ENCODE measurements around the gene GPR55. TPM values are rescaled to one million over a fixed set of nuclear protein-coding genes. Genes with fewer than 3 reads are reported as not detected.

Gene GPR55
- polyA plus RNA-seq, 1 donor (not counting 4 experiments of a cell fraction or from before 2014, with no cell fraction given) = not detected

- TF ChIP-seq, protein P1, sequence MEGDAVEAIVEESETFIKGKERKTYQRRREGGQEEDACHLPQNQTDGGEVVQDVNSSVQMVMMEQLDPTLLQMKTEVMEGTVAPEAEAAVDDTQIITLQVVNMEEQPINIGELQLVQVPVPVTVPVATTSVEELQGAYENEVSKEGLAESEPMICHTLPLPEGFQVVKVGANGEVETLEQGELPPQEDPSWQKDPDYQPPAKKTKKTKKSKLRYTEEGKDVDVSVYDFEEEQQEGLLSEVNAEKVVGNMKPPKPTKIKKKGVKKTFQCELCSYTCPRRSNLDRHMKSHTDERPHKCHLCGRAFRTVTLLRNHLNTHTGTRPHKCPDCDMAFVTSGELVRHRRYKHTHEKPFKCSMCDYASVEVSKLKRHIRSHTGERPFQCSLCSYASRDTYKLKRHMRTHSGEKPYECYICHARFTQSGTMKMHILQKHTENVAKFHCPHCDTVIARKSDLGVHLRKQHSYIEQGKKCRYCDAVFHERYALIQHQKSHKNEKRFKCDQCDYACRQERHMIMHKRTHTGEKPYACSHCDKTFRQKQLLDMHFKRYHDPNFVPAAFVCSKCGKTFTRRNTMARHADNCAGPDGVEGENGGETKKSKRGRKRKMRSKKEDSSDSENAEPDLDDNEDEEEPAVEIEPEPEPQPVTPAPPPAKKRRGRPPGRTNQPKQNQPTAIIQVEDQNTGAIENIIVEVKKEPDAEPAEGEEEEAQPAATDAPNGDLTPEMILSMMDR (optimal IDR thresholded peaks at IDR 0.05 in 1 of 3, IDR thresholded peaks at IDR 0.05 in 1 of 3, conservative IDR thresholded peaks at IDR 0.05 in 1 of 3; ENCODE audit: extremely low read depth in 1 of 3, insufficient read depth in 2 of 3, low read length in 3 of 3) = no peak
- no peak for TF ChIP-seq EZH2 (IDR thresholded peaks at IDR 0.05; ENCODE audit: low read length)
- H3K9me3 ChIP-seq (ENCODE audit: control insufficient read depth, low read depth, low read length) = no peaks in the 10 kb centered on the region
- dilution Hi-C loops (cut with MboI; ENCODE audit: extremely low pct_ligation_motif_present, low sequenced_read_pairs) = no loop called here
- no peaks in the 10 kb centered on the region for H3K9me1 ChIP-seq (ENCODE audit: control insufficient read depth, extremely low read depth, insufficient read depth, low read length)
- H3K27ac ChIP-seq (ENCODE audit: control insufficient read depth, insufficient read depth, low read length) = no peak overlapping the region
- H2AFZ ChIP-seq (ENCODE audit: control insufficient read depth, low read length) = no peak overlapping the region
- no peak overlapping the region for H3K4me3 ChIP-seq (ENCODE audit: control insufficient read depth in 2 of 3, extremely low read depth in 1 of 3, insufficient read depth in 2 of 3, low read depth in 1 of 3, low read length in 3 of 3)
- no peak for FAIRE-seq
- H3K4me1 ChIP-seq (ENCODE audit: control insufficient read depth, extremely low read depth, insufficient read depth, low read length) = no peaks in the 10 kb centered on the region
- H3K9ac ChIP-seq (ENCODE audit: control insufficient read depth, extremely low read depth, insufficient read depth, low read length) = no peak overlapping the region
- no peaks in the 10 kb centered on the region for H3K36me3 ChIP-seq (ENCODE audit: control insufficient read depth in 2 of 2, extremely low read depth in 1 of 2, insufficient read depth in 2 of 2, low read length in 2 of 2)
- DNase-seq (ENCODE audit: low read depth, low spot score) = no peak
- peaks cover 8% of the 10 kb centered on the region for H3K27me3 ChIP-seq (ENCODE audit: control insufficient read depth, extremely low read depth, insufficient read depth, low read length)
- H3K79me2 ChIP-seq (ENCODE audit: control insufficient read depth, insufficient read depth, low read length) = no peaks in the 10 kb centered on the region
- no peaks in the 10 kb centered on the region for H4K20me1 ChIP-seq (ENCODE audit: control insufficient read depth, extremely low read depth, insufficient read depth, low read length)
- no peak overlapping the region for H3K4me2 ChIP-seq (ENCODE audit: control insufficient read depth, extremely low read depth, insufficient read depth, low read depth, low read length)
Measured at GRCh38 chr2:230942920-230943896, 18.2 kb upstream of the GPR55 start.

GRCh38 chr2:230942371-230942770, 17.3 kb upstream of the GPR55 start:
- Histone ChIP-seq H3K27me3 (ENCODE audit: control insufficient read depth, extremely low read depth, insufficient read depth, low read length) (peaks cover 8% of the 10 kb centered on the region), H3K4me3 (ENCODE audit: control insufficient read depth in 2 of 3, extremely low read depth in 1 of 3, insufficient read depth in 2 of 3, low read depth in 1 of 3, low read length in 3 of 3) (no peak overlapping the region), H3K4me2 (ENCODE audit: control insufficient read depth, extremely low read depth, insufficient read depth, low read depth, low read length) (no peak overlapping the region), H3K9me3 (ENCODE audit: control insufficient read depth, low read depth, low read length) (no peaks in the 10 kb centered on the region), H2AFZ (ENCODE audit: control insufficient read depth, low read length) (no peak overlapping the region), H3K27ac (ENCODE audit: control insufficient read depth, insufficient read depth, low read length) (no peak overlapping the region), H3K9me1 (ENCODE audit: control insufficient read depth, extremely low read depth, insufficient read depth, low read length) (no peaks in the 10 kb centered on the region), H3K36me3 (ENCODE audit: control insufficient read depth in 2 of 2, extremely low read depth in 1 of 2, insufficient read depth in 2 of 2, low read length in 2 of 2) (no peaks in the 10 kb centered on the region), H3K79me2 (ENCODE audit: control insufficient read depth, insufficient read depth, low read length) (no peaks in the 10 kb centered on the region), H3K9ac (ENCODE audit: control insufficient read depth, extremely low read depth, insufficient read depth, low read length) (no peak overlapping the region), H4K20me1 (ENCODE audit: control insufficient read depth, extremely low read depth, insufficient read depth, low read length) (no peaks in the 10 kb centered on the region), H3K4me1 (ENCODE audit: control insufficient read depth, extremely low read depth, insufficient read depth, low read length) (no peaks in the 10 kb centered on the region)
- TF ChIP-seq, protein P1 (optimal IDR thresholded peaks at IDR 0.05 in 1 of 3, IDR thresholded peaks at IDR 0.05 in 1 of 3, conservative IDR thresholded peaks at IDR 0.05 in 1 of 3; ENCODE audit: extremely low read depth in 1 of 3, insufficient read depth in 2 of 3, low read length in 3 of 3) = no peak
- TF ChIP-seq EZH2 (IDR thresholded peaks at IDR 0.05; ENCODE audit: low read length) = no peak
- no peak for FAIRE-seq
- dilution Hi-C loops (cut with MboI; ENCODE audit: extremely low pct_ligation_motif_present, low sequenced_read_pairs) = no loop called here
- DNase-seq (ENCODE audit: low read depth, low spot score) = no peak
